ENCODE measurements around the gene NPY4R2. TPM values are rescaled to one million over a fixed set of nuclear protein-coding genes. Genes with fewer than 3 reads are reported as not detected.
A peak's percentile ranks its signal among the peaks of the same experiment; 100 is the strongest.
"Not testable (repeated sequence)": the region's sequence is repeated elsewhere in the genome, so short reads cannot be mapped to it uniquely, and the experiment has no call there.

Gene NPY4R2, protein sequence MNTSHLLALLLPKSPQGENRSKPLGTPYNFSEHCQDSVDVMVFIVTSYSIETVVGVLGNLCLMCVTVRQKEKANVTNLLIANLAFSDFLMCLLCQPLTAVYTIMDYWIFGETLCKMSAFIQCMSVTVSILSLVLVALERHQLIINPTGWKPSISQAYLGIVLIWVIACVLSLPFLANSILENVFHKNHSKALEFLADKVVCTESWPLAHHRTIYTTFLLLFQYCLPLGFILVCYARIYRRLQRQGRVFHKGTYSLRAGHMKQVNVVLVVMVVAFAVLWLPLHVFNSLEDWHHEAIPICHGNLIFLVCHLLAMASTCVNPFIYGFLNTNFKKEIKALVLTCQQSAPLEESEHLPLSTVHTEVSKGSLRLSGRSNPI
- total RNA-seq: not detected
- not detected for polyA plus RNA-seq
- long read RNA-seq, donor 1: 0 reads
- long read RNA-seq, donor 2: 0 reads
- long read RNA-seq, donor 3: 0 reads

DNA sequence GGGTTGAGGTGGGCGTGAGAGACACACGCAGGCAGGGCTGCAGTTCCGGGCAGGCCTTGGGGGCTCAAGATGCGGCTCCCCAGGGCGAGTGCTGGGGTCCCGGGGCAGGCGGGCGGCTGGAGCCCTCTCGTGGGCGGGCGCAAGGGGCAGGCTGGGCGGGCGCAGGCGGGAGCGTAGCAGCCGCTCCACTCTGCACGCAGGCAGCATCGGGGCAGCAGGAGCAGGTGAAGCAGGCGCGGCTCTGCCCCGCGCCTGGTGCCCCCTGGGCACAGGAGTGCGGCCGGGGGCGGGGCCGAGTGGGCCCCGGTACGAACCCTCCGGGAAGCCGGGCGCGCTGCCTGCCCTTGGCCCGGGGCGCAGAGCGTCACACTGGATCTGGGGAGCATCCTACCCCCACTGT, at the start of gene NPY4R2:
Gene NPY4R2 (plus strand): TSS at position 188 of the 400 bp plus-strand sequence. CDS start 3,326 bp downstream, outside the sequence.
- H3K4me1 ChIP-seq; DNase-seq; ATAC-seq; H3K27ac ChIP-seq; H3K36me3 ChIP-seq; H3K9me3 ChIP-seq; H3K27me3 ChIP-seq; H3K4me3 ChIP-seq; intact Hi-C loops (cut with DNase I): not testable (repeated sequence)
- no CpG with 5 or more reads among the region's 35 CpGs for WGBS, 2 donors

DNA sequence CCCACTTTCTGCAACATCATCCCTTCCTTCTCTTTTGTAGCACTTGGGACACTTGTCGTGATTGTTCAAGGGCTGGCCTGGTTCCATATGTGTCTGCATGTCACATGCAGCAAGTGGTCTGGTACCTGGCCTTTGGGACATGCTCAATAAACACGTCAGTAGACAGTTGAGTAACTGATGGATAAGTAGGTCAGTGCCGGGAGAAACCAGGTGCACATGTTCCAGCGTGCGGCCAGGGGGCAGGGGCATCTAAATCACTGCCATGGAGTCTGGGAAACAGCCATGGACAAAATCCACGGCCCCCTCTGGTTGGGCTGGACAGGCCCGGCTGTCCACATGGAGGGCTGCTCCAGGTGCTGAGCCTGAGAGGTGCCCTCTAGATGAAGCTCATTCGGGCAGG, 47.6 kb upstream of the NPY4R2 start:
- H3K9me3 ChIP-seq; DNase-seq; H3K27me3 ChIP-seq; H3K36me3 ChIP-seq; ATAC-seq; intact Hi-C loops (cut with DNase I); H3K4me3 ChIP-seq; H3K4me1 ChIP-seq; H3K27ac ChIP-seq: not testable (repeated sequence)
- WGBS, 2 donors: no CpG with 5 or more reads among the region's 8 CpGs

DNA sequence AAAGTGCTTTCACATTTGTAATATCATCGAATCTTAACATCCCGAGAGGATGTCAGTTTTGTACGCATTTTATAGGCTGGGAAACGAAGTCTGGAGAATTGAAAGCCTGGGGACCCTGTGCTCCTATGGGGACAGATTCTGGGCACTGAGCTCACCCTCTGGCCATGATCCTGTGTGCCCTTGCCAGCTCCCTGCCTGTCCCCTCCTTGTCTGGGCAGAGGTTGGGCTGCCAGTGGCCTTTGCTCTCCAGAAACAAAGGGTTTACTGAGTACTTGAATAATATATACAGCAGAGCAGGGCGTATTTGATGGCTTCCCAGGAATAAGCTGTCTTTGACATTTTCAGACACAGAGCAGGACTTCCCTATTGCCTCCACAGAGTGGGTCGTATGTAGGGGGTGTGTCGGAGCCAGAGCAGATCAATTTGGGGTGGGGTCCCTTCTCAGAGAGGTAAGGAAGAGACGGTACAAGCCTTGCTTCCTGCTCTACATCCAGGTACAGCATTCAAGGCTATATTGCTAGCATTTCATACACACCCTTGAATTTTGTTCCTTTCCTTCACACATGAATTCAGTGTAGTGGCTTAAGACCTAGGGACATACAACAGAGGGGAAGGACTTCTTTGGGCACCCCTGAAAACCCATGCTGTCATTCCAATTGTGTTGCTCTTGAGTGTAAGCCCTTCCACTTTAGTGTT, 46.8 kb upstream of the NPY4R2 start:
- peak in 1 of 8 donors; percentile 56 for ATAC-seq
- H3K27me3 ChIP-seq; H3K9me3 ChIP-seq; H3K36me3 ChIP-seq; H3K4me3 ChIP-seq; intact Hi-C loops (cut with DNase I); H3K27ac ChIP-seq; H3K4me1 ChIP-seq; DNase-seq: not testable (repeated sequence)
- WGBS, 2 donors: 97 to 100% methylated on average over 2 to 3 of the region's 8 CpGs

DNA sequence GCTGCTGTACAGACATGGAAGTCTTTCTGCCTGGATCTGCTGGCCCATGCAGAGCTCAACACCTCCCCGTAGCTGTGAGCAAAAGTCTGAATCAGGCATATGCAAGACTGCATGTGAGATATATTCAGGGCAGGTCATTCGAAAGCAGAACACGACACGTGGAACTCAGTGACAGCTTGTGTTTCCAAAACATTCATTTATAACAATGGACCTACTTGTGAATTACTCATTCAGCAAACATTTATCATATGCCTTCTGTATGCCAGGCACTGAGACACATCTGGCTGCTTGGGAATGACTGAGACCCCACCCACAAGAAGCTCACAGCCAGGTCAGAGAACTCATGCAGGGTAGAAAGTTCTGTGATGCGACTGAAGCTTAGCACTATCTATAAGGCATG, 46.2 kb upstream of the NPY4R2 start:
- H3K36me3 ChIP-seq; H3K9me3 ChIP-seq; ATAC-seq; DNase-seq; H3K27ac ChIP-seq; intact Hi-C loops (cut with DNase I); H3K4me3 ChIP-seq; H3K4me1 ChIP-seq; H3K27me3 ChIP-seq: not testable (repeated sequence)
- WGBS, 2 donors: no CpG with 5 or more reads among the region's 5 CpGs

DNA sequence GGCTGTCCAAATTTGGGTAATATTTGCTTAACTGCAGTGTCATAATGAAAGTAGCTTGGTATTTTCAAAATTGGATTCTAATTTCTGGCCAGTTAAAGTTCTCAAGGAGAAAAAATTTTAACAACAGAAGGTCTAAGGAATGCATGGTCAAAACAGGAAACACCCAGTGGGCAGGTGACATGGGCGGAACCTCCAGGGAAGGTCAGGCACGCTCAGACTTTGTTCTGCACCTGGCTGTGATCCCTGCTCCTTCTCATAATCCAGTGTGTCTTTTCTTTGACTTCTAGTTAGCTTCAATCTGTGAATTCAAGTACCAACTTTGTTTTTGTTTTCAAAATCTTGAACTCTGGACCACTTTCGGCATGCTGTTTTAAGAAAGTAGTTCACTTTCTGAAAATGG, 34.2 kb upstream of the NPY4R2 start:
- ATAC-seq; H3K27ac ChIP-seq; DNase-seq; H3K4me3 ChIP-seq; H3K9me3 ChIP-seq; H3K4me1 ChIP-seq; H3K27me3 ChIP-seq; H3K36me3 ChIP-seq; intact Hi-C loops (cut with DNase I): not testable (repeated sequence)
- no CpG with 5 or more reads among the region's 3 CpGs for WGBS, 2 donors

DNA sequence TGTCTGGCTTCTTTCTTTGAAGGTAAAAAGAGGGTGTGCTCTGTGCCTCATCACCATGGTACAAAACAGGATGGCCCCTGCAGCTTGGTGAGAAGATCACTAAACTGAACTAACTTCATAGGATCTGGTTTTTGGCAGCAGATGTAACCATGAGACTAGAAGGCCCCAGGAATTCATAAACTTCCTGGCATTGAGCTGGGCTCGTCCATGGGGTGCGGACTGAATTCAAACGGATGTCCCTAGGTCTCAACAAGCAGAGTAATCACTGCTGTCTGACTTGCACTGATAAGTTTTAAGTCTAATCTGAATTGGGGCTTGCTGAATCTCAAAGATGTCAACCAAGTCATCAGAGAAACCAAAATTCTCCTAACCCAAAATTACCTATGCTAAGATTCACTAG, 33.5 kb upstream of the NPY4R2 start:
- WGBS, 2 donors: no CpG with 5 or more reads among the region's 3 CpGs
- H3K36me3 ChIP-seq; ATAC-seq; H3K4me3 ChIP-seq; H3K4me1 ChIP-seq; DNase-seq; intact Hi-C loops (cut with DNase I); H3K27me3 ChIP-seq; H3K9me3 ChIP-seq; H3K27ac ChIP-seq: not testable (repeated sequence)

DNA sequence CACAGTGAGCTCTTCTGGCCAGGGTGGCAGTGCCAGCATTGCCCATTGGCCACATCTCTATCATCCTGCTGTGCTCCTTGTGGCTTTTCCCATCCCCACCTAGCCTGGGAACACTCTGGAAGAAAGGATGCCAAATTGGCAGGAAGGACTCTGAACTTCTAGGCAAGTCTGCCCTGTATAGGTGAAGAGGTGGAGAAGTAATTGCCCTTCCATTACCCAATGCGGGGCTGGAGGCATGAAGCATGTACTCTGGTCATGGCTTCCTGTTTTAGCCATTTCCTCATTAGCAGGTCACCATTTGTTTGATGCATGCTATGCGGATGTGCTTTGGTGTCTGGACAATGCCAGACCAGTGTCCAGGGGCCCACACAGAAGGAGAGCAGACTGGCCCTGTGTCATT, 32.1 kb upstream of the NPY4R2 start:
- H3K4me3 ChIP-seq; intact Hi-C loops (cut with DNase I); ATAC-seq; H3K27ac ChIP-seq; H3K4me1 ChIP-seq; H3K27me3 ChIP-seq; H3K36me3 ChIP-seq; H3K9me3 ChIP-seq; DNase-seq: not testable (repeated sequence)
- no CpG with 5 or more reads among the region's 2 CpGs for WGBS, 2 donors

DNA sequence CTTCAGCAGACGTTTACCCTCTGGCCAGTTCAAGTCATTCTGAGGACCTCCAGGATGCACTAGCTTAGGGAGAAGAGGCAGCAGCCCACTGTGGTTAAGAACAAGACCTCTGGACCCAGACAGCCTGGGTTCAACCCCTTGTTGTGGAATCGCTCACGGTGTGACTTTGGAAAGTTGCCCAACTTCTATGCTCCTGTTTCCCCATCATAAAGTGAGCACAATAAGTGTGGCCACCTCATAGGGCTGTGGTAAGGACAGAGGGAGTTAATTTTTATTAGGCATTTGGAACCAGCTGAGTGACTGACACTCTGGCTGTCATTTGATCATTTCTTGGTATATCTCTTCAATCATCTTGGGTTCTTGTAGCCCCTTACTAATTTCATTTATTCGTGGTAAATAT, 31.6 kb upstream of the NPY4R2 start:
- intact Hi-C loops (cut with DNase I); H3K27ac ChIP-seq; H3K27me3 ChIP-seq; ATAC-seq; H3K4me1 ChIP-seq; H3K36me3 ChIP-seq; DNase-seq; H3K4me3 ChIP-seq; H3K9me3 ChIP-seq: not testable (repeated sequence)
- WGBS, 2 donors: no CpG with 5 or more reads among the region's 4 CpGs

DNA sequence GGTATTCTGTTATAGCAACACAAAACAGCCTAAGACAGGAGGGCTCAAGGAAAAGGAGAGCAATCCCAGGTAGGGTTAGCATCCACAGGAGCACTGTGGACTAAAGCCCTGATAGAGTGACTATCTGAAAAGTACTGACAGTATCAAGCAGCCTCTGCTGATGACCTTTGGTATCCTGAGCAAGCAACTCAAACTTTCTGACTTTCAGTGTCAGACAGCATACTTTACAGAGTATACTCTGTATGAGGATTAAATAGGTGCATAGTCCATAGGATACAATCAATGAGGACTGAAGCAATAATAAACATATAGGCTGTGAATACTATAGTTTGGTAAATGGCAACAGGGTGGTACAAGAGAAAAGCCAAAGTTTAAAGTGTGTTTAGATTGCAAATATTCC, 27.7 kb upstream of the NPY4R2 start:
- DNase-seq; H3K4me3 ChIP-seq; H3K27ac ChIP-seq; H3K36me3 ChIP-seq; H3K27me3 ChIP-seq; H3K4me1 ChIP-seq; H3K9me3 ChIP-seq; ATAC-seq; intact Hi-C loops (cut with DNase I): not testable (repeated sequence)

DNA sequence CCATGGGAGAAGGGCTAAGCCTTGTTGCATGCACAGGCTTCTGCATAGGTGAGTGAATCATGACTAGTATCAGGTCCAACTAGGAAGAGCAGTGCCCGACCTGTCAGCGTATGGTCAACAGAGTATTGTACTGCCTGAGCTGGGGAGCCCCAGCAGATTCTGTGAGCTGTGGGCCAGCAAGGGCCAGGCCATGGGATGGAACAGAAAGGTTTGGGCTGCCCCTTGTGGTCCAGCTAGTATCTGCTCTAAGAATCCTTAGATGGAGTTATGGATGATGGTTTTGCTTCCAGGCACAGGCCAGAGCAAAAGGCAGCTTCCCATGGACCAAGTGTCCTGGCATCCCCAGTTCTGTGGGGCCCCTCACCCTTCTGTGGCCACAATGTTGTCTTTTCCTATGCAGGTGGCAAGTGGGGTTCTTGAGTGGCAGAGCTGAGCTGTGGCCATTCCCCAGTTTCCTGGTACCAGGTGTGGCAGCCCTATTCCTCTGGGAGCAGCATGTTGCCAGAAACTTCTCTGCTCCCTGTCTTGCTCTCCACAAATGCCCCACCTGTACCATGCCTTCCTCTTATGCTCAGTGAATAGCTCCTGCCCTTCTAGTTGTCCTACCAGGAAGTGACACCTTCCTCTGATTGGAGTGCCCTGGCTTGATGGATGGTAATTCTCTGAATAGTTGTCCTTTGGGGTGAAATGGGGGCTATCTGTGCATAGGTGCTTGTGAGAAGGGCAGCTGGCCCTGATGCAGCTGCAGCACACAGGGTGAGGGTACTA, 25.8 kb upstream of the NPY4R2 start:
- H3K27me3 ChIP-seq; H3K4me3 ChIP-seq; H3K4me1 ChIP-seq; ATAC-seq; H3K9me3 ChIP-seq; intact Hi-C loops (cut with DNase I); DNase-seq; H3K36me3 ChIP-seq; H3K27ac ChIP-seq: not testable (repeated sequence)
- 89 to 92% methylated on average over 2 of the region's 2 CpGs for WGBS, 2 donors

DNA sequence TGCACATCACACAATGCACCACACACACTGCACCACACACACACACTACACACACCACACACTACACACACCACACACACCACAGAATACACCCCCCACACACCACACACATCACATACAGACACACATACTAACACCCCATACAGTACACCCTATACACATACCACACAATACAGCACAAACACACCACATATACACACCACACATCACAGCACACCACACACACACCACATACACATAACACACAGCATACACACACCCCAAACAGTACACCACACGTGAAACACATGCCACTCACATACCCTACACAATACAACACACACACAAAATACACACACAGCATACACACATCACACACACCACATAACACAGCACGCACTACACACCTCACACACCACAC, 23.9 kb upstream of the NPY4R2 start:
- H3K36me3 ChIP-seq; H3K4me1 ChIP-seq; H3K4me3 ChIP-seq; intact Hi-C loops (cut with DNase I); H3K27ac ChIP-seq; H3K9me3 ChIP-seq; H3K27me3 ChIP-seq; DNase-seq: not testable (repeated sequence)
- 70 to 87% methylated on average over 1 to 2 of the region's 2 CpGs for WGBS, 2 donors
- ATAC-seq: peak in 2 of 8 donors; percentile 22 to 55
